ENCODE data around the gene GLIS2. TPM values are rescaled to one million over a fixed set of nuclear protein-coding genes. Genes with fewer than 3 reads are reported as not detected.

Gene GLIS2
- total RNA-seq, 1 experiment from 2014 or later, result 2.1 TPM

Other genes starting within 250 kb of the GLIS2 start
- gene ADCY9, start 199.6 kb upstream of the GLIS2 start, total RNA-seq (2014; rRNA removed), result 6.2 and 9.9 TPM in 2 replicates
- gene SRL, start 74.0 kb upstream of the GLIS2 start, total RNA-seq (2014; rRNA removed), result not detected in 2 replicates
- gene TFAP4, start 43.0 kb upstream of the GLIS2 start, total RNA-seq (2014; rRNA removed), result 35.7 and 38.1 TPM in 2 replicates
- gene PAM16, start 35.3 kb downstream of the GLIS2 start, total RNA-seq (2014; rRNA removed), result 91.2 and 95.5 TPM in 2 replicates
- 12.2 and 13.6 TPM in 2 replicates for gene VASN, start 55.8 kb downstream of the GLIS2 start, total RNA-seq (2014; rRNA removed)
- 14.1 and 14.3 TPM in 2 replicates for gene CORO7, start 100.5 kb downstream of the GLIS2 start, total RNA-seq (2014; rRNA removed)
- 123 and 158 TPM in 2 replicates for gene DNAJA3, start 109.8 kb downstream of the GLIS2 start, total RNA-seq (2014; rRNA removed)
- 92.6 and 119 TPM in 2 replicates for gene NMRAL1, start 158.6 kb downstream of the GLIS2 start, total RNA-seq (2014; rRNA removed)
- 86.9 and 88.1 TPM in 2 replicates for gene HMOX2, start 160.3 kb downstream of the GLIS2 start, total RNA-seq (2014; rRNA removed)
- gene CDIP1, start 222.7 kb downstream of the GLIS2 start, total RNA-seq (2014; rRNA removed), result 7.1 and 8.7 TPM in 2 replicates
- not detected in 2 replicates for gene C16orf96, start 240.3 kb downstream of the GLIS2 start, total RNA-seq (2014; rRNA removed)